COLO668 (cell line): ENCODE measurements around the gene DNAJA2.
"Not testable (repeated sequence)": the region's sequence is repeated elsewhere in the genome, so short reads cannot be mapped to it uniquely, and the experiment has no call there.

ENCODE experiments used
- DNase-seq: peaks from one replicate; lab custom pipeline; 2025; ENCODE audit not compliant: unreplicated experiment; lab: John Stamatoyannopoulos, UW

DNAJA2 gene

DNA sequence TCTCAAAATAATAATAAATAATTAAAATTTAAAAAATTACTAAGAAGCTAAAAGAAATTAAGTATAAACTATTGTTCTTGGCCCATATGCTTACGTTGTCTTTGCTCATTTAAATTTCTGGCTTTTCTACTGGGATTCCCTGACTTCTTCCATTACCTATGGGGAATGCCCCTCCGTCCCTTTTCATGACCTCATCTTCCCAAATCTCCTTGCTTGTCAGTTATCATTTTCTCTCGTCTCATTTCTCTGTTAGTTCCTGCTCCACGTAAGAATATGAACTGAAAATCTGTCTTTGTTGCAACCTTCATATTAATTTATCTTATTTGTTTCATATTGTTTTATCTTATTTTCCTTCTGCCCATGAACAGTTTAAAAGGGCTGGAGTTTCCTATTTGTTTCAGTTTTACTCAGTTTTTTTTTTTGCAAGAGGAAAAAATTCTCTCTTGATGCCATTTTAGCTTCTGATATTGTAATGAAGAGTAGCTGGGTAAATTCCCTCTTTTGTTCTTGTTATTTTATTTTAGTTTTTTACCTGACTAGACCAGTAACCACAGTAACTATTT lies 2.5 kb upstream of the DNAJA2 start:
- DNase-seq, result no peak

GRCh38 chr16:46975165-46975564 lies 1.7 kb upstream of the DNAJA2 start:
- no peak for DNase-seq

DNA sequence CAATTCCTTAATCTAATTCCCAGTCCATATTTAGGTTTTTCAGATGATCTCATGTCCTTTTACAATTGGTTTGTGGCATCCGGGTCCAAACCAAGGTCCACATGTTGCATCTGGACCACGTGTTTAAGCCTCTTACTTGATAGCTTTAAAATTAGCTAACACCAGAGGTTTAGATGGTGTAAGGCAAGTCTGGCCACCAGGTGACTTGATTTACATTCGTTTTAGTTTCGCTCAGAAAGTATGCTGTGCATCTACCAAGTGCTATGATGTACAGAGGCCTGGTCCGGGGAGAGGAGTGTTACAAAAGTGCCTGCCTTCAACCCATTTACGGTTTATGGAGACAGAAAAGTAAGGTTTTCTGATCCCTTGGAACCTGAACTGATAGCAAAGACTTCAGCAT lies 878 bp upstream of the DNAJA2 start:
- peak; percentile 16 for DNase-seq

DNA sequence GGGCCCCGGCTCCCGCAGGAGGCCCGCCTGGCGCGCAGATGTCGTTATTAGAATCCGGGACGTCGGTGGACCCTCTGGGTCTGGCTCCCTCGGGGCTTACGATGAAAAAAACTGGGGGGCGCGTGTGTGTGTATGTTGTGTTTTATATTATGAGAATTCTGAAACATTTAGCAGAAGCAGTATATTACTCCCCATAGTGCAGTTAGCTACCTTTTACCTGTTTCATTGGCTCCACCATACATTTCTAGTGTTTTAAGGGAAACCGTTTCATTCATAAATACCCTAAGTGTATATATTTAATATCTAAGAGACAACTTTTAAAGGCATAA lies 486 bp upstream of the DNAJA2 start:
- no peak for DNase-seq

DNA sequence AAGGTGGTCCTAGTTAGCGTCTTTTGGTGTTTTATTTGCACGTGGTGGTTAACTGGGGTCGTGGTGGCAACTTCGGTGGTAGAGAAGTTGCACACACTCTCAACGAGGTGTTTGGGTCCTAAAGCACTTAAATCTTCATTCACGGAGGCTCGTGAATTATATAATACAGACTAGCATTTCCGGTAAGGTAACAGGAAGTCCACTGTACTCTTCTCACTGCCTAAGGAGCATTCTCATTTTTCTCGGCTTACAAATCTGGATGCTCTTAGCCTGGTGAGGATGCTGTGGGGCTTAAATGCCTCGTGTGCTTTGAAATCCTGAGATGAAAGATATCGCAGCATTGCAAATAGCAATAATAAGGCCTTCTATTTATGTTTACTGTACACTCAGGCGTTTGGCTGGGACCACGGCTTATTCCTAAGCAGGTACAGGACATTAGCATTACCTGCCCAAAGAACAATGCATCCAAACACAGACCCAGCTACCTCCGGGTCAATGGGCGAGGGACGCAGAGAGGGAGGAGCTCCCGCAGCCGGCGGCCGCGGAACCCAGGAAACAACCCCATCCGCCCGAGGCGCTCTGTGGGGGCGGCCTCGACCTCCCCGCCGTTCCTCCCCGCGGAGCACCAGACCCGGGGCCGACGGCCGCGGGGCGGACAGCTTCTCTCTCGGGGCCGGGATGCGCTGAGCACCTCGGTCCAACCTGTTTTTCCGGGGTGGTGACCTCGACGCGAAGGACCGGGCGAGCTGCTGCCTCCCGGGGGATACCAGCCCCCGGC lies 856 bp downstream of the DNAJA2 start:
- DNase-seq, result peak; percentile 65

DNA sequence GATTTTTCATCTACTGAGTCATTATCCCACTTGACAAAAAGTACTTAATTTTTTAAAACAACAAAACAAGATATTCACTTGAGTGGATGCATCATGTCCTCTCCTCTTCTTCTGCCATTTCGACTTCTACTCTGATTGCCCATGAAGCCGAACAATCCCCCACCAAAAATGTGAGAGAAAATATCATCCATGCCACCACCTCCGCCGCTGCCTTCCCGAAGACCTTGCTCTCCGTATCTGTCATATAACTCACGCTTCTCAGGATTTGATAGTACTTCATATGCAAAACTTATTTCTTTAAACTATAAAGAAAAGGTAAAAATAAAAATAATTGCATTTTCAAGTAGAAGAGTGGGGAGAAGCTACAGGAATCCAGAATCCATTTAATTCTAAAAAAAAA lies 2.2 kb downstream of the DNAJA2 start:
- no peak for DNase-seq

DNA sequence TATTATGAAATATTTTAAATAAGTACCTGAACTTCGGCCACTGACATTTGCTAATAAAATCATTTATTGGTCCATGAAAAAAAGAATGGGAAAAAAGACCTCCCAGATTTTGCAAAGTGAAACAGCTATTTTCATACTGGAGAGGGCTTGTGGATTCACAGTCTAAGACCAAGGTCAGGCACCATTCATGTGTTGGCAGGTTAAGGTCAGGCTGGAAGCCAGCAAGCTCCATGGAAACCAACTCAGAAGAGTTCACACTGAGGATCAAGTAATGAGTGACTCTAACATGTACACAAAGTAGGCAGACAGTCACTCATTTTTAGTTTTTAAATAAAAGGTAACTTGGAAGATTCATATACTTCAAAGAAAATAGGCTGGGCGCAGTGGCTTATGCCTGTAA lies 3.4 kb downstream of the DNAJA2 start:
- no peak for DNase-seq

DNA sequence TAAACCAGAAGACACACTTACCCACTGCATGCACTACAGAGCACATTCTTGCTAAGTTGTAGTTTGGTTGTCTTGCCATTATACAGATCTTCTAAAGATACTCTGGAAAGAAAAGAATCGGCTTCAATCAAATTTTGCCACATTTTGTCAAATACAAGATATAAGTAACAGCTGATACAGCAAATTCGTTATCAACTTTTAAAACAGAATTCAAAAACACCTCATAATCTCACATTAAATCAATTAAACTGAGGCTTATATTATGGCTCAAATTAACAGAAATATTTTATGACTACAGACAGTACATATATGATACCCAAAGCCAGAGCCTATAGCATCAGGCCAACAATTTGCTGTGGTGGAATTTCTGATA lies 5.4 kb downstream of the DNAJA2 start:
- no peak for DNase-seq

DNA sequence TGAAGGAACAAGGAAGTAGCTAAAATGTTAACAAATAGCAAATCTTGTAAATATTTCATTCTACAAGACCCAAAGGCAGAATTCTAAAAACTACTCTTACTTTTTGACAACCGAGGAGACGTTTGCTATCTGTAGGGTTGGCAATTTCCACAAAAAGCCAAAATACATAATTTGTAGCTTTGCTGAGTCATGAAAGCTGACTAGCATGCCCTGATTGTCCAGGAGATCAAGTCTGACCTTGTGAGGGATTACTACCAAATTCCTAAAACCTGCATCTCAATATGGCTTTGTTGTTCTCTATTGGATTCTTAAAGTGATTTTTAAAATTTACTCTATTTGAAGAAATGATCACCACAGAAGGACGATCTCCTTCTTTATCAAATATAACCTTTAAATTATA lies 10.8 kb downstream of the DNAJA2 start:
- no peak for DNase-seq

- DNase-seq, result no peak
These were observed 11.8 kb downstream of the DNAJA2 start for GRCh38 chr16:46961373-46962353.

- peak; percentile 5 for DNase-seq
These were observed 18.9 kb downstream of the DNAJA2 start for GRCh38 chr16:46954562-46954961.

GRCh38 chr16:46950009-46950408 lies 23.5 kb downstream of the DNAJA2 start:
- DNase-seq, result no peak

- DNase-seq, result no peak
These were observed 24.1 kb downstream of the DNAJA2 start for GRCh38 chr16:46949241-46949892.

DNA sequence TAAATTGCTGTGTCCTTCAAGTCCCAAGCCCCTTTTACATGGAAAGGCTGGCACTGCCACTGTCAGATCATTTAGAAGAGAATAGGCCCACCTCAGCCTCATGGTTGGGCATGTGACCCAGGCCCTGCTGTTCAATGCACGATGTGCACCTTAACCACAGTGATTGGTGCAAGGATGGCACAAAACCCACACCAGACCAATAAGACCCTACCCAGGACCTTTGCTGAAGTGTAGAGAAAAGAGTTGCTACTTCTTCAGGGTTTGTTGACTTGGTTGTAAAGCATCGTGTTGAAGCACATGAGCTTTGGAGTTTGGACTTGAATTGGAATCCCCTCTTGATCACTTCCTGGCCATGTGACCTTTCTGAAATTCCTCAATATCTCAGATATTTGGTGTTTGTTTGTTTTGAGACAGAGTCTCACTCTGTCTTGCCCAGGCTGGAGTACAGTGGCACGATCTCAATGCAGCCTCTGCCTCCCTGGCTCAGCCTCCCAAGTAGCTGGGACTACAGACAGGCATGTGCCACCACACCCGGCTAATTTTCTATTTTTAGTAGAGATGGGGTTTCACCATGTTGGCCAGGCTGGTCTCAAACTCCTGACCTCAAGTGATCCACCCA lies 24.8 kb downstream of the DNAJA2 start:
- DNase-seq, result no peak

DNA sequence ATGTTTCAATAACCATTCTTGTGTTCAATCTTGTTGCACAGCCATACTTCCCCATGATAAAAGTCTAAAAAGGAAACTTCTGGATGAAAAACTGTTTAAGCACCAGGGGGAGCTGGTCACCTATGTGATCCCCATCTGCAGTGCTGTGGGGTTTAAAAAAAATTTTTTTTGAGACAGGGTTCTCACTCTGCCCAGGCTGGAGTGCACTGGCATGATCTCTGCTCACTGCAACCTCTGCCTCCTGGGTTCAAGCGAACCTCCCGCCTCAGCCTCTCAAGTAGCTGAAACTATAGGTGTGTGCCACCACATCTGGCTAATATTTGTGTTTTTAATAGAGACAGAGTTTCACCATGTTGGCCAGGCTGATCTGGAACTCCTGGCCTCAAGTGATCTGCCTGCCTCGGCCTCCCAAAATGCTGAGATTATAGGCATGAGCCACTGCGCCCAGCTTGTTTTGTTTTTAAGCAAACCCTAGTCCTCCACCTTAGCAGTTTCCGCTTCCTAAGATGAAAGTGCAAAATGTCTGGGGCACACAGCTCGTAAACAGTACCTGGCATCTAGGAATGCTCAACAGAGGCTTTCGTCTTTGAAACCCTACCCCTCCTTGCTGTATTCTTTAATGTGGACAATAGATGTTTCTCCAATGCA lies 25.4 kb downstream of the DNAJA2 start:
- DNase-seq, result peak; percentile 6

GRCh38 chr16:46944713-46945112 lies 28.8 kb downstream of the DNAJA2 start:
- not testable (repeated sequence) for DNase-seq

DNA sequence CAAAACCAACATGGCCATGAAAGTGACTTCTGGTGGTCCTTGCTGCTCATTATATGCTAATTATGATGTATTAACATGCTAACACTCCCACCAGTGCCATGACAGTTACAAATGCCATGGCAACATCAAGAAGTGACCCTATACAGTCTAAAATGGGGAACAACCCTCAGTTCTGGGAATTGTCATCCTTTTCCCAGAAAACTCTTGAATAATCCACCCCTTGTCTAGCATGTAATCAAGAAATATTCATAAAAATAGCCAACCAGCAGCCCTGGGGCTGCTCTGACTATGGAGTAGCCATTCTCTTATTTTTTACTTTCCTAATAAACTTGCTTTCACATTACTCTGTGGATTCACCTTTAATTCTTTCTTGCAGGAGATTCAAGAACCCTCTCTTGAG lies 35.9 kb downstream of the DNAJA2 start:
- DNase-seq, result no peak

- DNase-seq, result no peak
These were observed 40.7 kb downstream of the DNAJA2 start for GRCh38 chr16:46932802-46933201.

- DNase-seq, result no peak
These were observed 42.6 kb downstream of the DNAJA2 start for GRCh38 chr16:46930861-46931260.
